HPDE6-E6E7 (cell line): Measurements from ENCODE around the gene PIM1.
A peak's percentile ranks its signal among the peaks of the same experiment; 100 is the strongest.
"Not testable (repeated sequence)": the region's sequence is repeated elsewhere in the genome, so short reads cannot be mapped to it uniquely, and the experiment has no call there.

Experiments
- DNase-seq: peaks from one replicate; pipeline ENCODE4 v3.0.0; 2011; ENCODE audit warnings: missing footprints; ENCODE audit errors: extremely low spot score

The PIM1 gene

DNA sequence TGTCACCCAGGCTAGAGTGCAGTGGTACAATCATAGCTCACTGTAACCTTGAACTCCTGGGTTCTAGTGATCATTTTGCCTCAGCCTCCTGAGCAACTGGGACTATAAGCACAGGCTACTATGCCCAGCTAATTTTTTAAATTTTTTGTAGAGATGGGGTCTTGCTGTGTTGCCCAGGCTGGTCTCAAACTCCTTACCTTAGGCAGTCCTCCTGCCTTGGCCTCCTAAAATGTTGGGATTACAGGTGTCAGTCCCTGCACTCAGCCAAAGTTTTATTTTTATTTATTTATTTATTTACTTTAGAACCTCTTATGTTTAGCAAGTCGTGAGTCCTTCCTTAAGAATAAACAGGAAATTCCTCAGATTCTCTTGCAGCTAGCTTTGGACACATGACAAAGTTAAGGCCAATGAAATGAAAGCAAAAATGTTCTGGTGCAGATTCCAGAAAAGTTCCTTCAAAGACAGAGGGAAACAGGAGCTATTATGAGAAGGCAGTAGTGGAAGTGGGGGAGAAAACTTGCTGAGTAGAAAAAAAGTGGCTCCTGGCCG, 19.1 kb downstream of the PIM1 start:
- DNase-seq = no peak

DNA sequence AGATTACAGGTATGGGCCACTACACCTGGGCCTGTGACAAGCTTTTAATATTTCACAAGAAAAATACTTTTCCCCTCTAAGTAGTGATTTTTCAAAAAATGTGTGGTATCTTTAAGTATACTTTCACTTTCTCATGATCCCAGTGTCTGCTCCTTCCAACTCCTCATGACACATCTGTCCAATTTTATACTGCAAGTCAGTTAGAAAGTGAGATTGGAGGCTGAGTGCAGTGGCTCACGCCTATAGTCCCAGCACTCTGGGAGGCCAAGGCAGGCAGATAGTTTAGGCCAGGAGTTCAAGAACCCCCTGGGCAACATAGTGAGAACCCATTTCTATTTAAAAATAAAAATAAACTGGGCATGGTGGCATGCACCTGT, 20.2 kb downstream of the PIM1 start:
- DNase-seq = no peak

DNA sequence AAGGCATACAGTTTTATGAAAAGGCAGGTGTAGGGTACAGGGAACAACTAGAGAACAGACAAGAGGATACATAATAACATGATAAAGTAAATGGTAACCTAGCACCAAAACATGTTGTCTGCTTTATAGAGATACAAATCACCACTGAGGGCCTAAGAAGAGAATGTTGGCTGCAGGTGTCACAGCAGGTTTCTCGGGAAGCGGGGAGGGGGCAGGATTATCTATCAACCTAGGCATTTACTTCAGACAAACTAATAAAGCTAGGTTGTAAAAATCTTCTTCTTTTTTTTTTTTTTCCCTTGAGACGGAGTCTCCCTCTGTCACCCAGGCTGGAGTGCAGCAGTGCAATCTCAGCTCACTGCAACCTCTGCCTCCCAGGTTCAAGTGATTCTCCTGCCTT, 22.7 kb downstream of the PIM1 start:
- no peak for DNase-seq

DNA sequence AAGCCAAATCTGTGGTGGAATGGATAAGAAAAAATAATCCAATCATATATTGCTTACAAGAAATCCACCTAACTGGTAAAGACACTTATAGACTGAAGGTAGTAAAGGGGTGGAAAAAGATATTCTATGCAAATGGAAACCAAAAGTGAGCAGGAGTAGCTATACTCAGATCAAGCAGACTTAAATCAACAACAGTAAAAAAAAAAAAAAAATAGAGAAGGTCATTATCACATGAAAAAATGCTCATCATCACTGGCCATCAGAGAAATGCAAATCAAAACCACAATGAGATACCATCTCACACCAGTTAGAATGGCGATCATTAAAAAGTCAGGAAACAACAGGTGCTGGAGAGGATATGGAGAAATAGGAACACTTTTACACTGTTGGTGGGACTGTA, 24.9 kb downstream of the PIM1 start:
- DNase-seq = not testable (repeated sequence)

DNA sequence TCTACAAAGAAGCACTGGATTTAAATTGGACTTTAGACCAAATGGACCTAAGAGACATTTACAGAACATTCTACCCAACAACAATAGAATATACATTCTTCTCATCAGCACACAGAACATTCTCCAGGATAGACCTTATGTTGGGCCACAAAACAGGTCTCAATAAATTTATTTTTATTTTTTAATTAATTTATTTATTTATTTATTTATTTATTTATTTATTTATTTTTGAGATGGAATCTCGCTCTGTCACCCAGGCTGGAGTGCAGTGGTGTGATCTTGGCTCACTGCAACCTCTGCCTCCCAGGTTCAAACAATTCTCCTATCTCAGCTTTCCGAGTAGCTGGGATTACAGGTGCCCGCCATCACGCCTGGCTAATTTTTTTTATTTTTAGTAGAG, 26.5 kb downstream of the PIM1 start:
- DNase-seq = not testable (repeated sequence)

DNA sequence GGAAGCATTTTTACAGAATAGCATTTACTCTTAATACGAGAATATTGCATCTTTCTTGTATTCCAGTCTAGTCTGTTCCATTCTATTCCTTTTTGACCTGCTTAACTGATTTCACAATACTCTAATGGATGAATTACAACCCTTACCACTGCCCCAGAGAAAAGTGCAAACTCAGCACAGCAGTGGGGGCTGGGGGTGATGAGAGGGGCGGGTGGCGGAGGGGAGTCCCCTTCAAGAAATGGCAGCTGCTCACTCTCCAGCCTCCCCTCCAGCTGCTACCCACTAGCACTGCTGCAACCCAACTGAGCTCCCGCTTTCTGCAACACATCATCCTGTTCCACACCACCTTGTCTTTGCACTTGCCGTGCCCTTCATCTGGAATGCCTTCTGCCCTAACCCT, 30.1 kb downstream of the PIM1 start:
- no peak for DNase-seq

DNA sequence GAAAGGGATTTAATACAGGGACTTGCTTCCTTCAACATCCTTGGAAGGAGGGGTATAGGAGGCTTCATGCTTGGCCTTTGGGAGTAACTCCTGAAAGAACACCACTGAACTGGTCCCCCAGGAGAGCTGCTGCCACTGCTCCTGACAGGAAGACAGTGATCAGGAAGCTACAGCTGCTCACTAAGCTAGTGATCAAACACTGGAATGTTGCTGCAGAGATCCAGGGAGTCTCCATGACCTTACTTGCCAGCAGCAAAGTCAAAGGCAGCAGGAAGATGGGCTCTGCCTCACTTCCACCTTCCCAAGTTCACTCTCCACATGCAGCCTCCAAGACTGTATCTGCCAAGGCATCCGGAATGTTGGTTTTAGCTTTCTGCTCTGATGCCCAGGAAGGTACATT, 31.8 kb downstream of the PIM1 start:
- DNase-seq = no peak

DNA sequence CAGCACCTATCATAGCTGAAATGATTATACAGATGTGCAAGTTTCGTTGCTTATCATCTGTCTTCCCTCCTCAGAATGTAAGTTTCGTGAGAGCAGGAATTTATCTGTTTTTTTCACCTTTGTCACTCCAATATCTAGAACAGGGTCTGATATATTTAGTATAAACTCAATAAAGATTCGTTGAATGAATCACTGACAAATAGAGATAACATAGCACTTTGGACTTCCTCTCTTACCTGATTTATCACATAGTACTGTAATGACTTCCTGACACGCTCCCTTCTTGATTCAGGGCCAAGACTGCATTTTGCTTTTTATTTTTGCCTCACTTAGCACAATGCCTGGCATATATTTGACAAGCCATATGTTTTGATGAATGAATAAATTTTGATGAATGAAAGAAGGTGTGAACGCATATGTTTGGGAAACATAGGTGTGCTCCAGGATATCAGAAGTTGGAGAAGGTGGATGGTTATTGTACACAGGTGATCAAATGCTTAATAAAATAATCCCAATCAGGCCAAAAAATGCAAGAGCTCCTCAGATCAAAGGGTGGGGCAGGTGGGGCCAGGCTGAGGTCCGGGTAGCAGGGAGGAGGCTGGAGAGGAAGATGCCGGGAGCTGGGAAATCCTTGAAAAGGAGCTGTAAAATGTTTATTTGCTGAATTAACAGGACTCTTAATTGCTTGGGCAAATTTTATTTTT, 33.0 kb downstream of the PIM1 start:
- DNase-seq = no peak

DNA sequence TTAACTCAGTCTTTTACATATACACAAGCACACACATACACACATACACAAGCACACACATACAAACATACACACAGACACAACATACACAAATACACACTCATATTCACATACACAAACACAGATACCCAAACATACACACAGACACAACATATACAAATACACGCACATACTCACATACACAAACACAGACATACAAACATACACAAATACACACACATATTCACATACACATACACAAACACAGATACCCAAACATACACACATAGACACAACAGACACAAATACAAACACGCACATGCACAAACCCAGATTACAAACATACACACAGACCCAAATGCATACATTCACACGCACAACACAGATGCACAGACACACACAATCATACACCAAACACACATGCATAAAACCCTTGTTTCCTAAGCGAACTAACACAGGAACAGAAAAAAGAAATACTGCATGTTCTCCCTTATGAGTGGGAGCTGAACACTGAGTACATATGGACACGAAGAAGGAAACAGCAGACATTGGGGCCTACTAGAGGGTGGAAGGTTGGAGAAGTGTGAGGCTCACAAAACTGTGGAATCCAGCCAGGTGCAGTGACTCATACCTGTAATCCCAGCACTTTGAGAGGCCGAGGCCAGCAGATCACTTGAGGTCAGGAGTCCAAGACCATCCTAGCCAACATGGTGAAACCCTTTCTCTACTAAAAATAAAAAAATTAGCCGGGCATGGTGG, 34.2 kb downstream of the PIM1 start:
- no peak for DNase-seq

DNA sequence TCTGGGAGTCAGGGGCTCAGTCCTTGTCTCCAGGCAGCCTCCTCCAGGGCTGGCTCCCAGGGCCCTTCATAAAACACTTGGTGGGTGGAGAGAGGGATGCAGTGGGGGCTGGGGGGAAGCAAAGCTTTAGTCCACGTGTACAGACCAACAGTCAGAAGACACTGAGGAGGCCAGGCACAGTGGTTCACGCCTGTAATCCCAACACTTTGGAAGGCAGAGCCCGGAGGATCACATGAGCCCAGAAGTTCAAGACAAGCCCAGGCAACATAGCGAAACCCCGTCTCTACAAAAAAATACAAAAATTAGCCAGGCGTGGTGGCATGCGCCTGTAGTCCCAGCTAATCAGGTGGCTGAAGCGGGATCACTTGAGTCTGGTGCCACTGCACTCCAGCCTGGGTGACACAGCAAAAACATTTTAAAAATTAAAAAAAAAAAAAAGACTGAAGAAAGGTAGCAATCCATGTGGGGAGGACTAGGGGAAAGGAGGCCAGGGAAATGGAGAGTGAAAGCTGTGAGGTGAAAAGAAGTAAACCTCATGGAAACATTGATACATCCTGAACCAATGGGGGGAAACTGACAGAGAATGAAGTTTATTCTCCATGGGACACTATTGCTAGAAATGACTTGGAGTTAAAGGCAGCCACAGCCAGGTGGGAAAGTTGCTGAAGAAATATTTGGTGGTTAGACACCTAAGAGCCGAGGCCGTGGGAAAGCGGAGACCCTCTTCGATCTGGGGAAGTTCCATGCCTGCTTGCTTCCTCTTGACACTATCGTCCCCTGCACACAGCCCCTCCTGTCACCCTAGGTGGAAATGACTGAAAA, 35.4 kb downstream of the PIM1 start:
- DNase-seq = no peak

DNA sequence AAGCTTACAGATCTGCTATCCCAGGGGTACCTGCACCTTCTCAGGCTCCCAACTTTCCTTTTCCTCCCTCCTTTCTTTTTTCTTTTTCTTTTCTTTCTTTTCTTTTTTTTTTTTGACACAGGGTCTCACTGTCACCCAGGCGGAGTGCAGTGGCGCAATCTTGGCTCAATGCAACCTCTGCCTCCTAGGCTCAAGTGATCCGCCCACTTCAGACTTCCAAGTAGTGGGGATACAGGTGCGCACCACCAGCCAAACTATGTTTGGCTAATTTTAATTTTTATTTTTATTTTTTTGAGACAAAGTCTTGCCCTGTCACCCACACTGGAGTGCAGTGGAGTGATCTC, 36.0 kb downstream of the PIM1 start:
- DNase-seq = no peak

DNA sequence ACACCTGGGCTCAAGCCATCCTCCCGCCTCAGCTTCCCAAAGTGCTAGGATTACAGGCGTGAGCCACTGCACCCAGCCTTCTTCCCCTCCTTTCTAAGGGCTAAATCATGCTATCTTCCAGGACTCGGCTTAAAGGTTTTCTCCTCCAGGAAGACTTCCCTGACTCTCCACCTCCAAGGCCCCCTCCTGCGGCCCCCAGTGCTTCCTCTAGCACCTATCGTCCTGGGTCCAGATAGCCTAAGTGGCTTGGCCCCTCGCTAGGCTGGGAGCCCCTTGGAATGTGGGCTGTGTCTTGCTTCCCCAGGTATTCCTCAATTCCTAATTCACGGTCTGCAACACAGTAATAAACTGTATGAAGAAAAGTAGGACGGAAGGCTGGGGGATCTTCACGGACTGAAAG, 36.7 kb downstream of the PIM1 start:
- no peak for DNase-seq

DNA sequence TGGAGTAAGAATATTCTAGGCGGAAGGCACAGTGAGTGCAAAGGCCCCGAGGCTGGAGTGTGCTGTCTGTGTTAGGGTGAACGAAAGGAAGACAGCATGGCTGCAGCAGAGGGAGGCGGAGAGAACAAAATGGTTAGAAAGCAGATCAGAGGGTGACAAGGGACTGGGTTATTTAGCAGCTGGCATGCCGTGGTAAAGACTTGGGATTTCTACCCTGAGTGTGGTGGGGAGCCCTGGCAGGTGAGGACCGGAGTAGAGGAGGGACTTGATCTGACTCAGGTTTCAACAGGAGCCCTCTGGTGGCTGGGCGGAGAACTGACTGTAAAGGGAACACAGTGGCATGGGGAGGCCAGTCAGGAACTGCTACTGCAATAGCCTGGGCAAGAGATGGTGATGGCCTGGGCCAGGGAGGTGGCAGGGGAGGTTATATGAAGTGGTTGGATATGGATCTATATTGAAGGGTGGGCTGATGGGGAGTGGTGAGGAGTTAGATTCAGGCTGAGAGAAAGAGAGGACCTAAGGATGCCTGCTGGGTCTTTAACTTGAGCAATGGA, 38.0 kb downstream of the PIM1 start:
- DNase-seq = peak; percentile 79

DNA sequence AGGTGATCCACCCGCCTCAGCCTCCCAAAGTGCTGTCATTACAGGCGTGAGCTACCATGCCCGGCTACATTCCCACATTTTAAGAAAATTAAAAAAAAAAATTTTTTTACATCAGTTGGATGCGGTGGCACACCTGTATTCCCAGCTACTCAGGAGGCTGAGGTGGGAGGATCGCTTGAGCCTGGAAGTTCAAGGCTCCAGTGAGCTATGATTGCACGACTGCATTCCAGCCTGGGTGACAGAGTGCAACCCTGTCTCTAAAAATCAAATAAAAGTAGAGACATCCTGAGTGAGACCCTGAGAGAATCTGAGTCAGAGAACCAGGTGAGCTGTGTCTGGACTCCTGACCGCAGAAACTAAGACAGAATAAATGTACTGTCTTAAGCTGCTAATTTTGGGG, 38.8 kb downstream of the PIM1 start:
- no peak for DNase-seq

DNA sequence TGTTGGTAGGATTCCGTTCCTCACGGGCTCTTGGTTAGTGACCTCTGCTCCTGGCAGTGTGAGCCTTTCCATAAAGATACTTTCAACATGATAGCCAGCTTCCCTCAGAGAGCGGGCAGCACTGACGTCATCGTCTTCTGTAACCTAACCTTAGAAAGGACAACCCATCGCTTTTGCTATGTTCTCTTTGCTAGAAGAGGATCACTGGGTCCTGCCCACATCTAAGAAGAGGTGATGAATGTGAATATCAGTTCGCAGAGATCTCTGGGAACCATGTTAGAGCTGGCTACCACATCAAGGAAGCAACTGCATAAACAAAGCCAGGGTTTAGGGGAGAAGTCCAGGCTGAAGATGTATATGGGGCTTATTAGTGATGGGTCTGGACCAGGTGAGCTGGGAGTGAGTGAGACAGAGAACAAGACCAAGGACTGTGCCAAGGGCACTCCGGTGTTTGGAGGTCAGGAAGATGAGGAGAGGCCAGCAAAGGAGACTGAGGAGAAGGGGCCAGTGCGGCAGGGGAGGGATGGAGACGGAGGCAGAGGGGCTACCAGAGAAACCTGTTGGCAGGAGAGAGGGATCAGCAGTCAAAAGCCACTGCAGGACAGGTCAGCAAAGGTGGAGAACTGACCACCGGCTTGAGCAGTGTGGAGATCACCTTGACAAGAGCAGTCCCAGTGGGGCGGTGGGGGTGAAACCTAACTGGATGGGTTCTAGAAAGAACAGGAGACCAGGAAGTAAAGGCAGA, 39.7 kb downstream of the PIM1 start:
- DNase-seq = no peak

DNA sequence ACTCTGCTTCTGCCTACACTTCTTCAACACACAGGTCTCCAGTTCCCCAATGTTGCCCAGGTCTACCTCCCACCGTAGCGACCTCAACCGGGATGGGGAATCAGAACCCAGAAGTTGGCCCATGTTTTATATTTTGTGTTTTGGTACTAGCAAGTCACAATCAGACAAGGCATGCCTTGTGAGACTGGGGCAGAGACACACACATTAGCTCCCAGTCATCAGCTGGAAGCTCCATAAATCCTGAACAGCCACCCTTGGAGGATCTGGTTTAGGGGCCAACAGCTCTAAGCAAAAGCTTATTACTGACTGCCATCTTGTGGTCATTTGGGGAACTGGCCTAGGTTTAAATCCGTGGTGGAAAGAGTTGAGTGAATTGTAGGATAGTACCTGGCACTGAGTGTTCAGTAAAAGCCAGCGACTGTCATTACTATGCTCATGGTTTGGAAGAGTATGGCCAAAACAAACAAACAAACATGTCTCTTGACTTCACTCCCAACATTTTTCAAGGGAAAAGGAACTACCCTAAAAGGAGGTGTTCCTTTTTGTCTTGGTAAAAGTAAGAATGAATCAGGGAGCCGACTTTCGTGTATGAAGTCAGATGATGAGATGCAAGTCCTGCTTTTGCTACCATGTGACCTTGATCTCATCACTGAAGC, 40.5 kb downstream of the PIM1 start:
- DNase-seq = peak; percentile 64

DNA sequence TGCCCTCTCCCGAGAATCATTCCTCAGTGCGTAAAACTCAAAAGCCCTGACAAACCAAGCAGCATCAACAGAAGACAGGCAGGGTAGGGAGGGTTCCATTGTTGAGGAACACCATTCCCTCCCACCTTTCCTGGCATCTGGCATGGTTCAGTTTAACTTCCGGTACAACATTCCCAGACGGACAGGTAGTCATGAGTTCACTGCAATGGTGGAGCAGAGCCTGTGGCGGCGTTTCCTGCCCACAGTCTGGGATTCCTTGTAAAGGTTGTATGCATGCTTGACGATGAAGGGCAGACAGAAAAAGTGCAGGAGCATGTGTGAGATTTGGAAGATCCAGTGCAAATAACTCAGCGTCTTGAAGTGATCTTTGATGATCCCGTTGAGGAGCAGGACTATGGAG, 42.3 kb downstream of the PIM1 start:
- DNase-seq = no peak

DNA sequence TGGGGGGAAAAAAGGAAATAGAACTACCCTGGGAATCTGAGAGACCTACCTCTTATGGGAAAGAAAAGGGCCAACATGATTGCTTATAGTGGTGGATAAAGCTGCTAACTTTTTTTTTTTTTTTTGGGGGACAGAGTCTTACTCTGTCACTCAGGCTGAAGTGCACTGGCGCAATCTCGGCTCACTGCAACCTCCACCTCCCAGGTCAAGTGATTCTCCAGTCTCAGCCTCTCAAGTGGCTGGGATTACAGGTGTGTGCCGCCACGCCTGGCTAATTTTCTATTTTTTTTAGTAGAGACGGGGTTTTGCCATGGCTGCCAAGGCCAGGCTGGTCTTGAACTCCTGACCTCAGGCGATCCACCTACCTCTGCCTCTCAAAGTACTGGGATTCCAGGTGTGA, 48.1 kb downstream of the PIM1 start:
- no peak for DNase-seq

DNA sequence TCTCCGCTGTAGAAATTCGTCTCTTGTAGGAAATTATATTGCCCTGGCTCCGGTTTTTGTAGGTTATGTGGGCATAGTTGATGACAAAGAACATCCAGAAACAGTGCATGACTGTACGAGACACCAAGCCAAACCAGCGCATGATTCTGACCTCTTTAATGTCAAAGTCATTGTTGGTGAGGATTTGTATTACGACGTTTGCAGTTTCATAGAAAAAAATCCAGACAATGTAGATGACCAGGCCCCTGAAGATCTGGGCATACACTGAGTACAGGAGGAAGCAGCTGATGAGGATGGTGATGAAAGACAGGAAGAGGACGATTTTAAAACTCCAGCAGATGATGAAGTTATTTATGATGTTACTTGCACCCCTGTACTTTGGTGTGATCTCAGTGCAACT, 48.6 kb downstream of the PIM1 start:
- DNase-seq = no peak

DNA sequence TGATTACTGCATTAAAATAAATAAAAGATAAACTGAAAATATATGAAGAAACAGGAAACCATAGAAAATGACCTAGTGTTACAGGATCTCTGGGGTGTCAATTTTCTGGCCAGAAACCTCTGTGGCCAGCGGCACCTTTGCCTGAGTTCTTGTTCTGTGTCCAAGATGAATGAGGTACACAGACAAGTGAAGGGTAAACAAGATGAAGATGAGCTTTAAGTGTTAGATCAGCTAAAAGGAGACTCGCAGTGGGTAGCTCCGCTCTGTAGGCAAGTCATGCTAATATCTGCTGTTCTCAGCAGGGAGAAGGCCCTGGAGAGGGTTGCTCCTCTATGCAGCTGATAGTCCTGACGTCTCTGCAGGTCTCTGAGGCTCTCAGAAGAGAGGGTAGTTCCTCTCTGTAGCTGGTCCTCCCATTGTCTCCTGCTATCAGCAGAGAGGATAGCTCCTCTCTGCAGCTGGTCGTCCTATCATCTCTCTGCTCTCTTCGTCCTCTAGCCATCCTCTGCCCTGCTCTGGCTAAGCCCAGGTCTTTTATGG, 51.7 kb downstream of the PIM1 start:
- DNase-seq = no peak
